Measurements from ENCODE around the gene SHC2. TPM values are rescaled to one million over a fixed set of nuclear protein-coding genes. Genes with fewer than 3 reads are reported as not detected.

Gene SHC2
- total RNA-seq, 1 donor from 2014 or later = 29.7 TPM

- H3K9ac ChIP-seq (ENCODE audit: low read length) = no peak overlapping the region
- H3K4me1 ChIP-seq (ENCODE audit: insufficient read depth, low read length) = no peaks in the 10 kb centered on the region
- no peak overlapping the region for H2AFZ ChIP-seq (ENCODE audit: low read depth, low read length)
- H3K27me3 ChIP-seq (ENCODE audit: insufficient read depth, low read length) = no peaks in the 10 kb centered on the region
- H3K79me2 ChIP-seq (ENCODE audit: insufficient read depth, low read length) = no peaks in the 10 kb centered on the region
- no peaks in the 10 kb centered on the region for H3K36me3 ChIP-seq (ENCODE audit: insufficient read depth, low read length)
- H3K4me2 ChIP-seq (ENCODE audit: low read length) = no peak overlapping the region
- H4K20me1 ChIP-seq (ENCODE audit: insufficient read depth, low read length) = no peaks in the 10 kb centered on the region
- no peaks in the 10 kb centered on the region for H3K9me3 Mint-ChIP-seq (ENCODE audit: unreplicated experiment)
- H3K27ac ChIP-seq (ENCODE audit: low read depth, low read length) = no peak overlapping the region
- peaks cover 23% of the 10 kb centered on the region for H3K36me3 Mint-ChIP-seq (ENCODE audit: low read depth, unreplicated experiment)
- H3K27ac Mint-ChIP-seq (ENCODE audit: unreplicated experiment) = no peak overlapping the region
- peaks cover 8% of the 10 kb centered on the region for H3K9me3 ChIP-seq (ENCODE audit: insufficient read depth, low read depth, low read length)
- H3K4me1 Mint-ChIP-seq (ENCODE audit: low read depth, unreplicated experiment) = no peaks in the 10 kb centered on the region
- no peak for FAIRE-seq
- TF ChIP-seq EZH2 (IDR thresholded peaks at IDR 0.05; ENCODE audit: insufficient read depth, low read length) (no peak), CTCF (IDR thresholded peaks at IDR 0.05; ENCODE audit: insufficient read depth, low read depth, low read length) (no peak)
- H3K4me3 Mint-ChIP-seq (ENCODE audit: unreplicated experiment) = no peak overlapping the region
- DNase-seq (ENCODE audit: low read depth) = no peak
- H3K27me3 Mint-ChIP-seq (ENCODE audit: low read depth, unreplicated experiment) = peaks cover 1% of the 10 kb centered on the region
- no peak overlapping the region for H3K4me3 ChIP-seq (ENCODE audit: insufficient read depth, low read depth, low read length)
Measured at GRCh38 chr19:426725-427445, 33.9 kb downstream of the SHC2 start.

- H2AFZ ChIP-seq (ENCODE audit: low read depth, low read length) = no peak overlapping the region
- H3K9me3 ChIP-seq (ENCODE audit: insufficient read depth, low read depth, low read length) = no peaks in the 10 kb centered on the region
- no peaks in the 10 kb centered on the region for H3K36me3 ChIP-seq (ENCODE audit: insufficient read depth, low read length)
- H3K9me3 Mint-ChIP-seq (ENCODE audit: unreplicated experiment) = no peaks in the 10 kb centered on the region
- H3K4me3 ChIP-seq (ENCODE audit: insufficient read depth, low read depth, low read length) = no peak overlapping the region
- DNase-seq (ENCODE audit: low read depth) (no peak), FAIRE-seq (no peak)
- H3K79me2 ChIP-seq (ENCODE audit: insufficient read depth, low read length) = no peaks in the 10 kb centered on the region
- no peaks in the 10 kb centered on the region for H3K4me1 ChIP-seq (ENCODE audit: insufficient read depth, low read length)
- no peak for TF ChIP-seq CTCF (IDR thresholded peaks at IDR 0.05; ENCODE audit: insufficient read depth, low read depth, low read length)
- TF ChIP-seq EZH2 (IDR thresholded peaks at IDR 0.05; ENCODE audit: insufficient read depth, low read length) = no peak
- H3K4me3 Mint-ChIP-seq (ENCODE audit: unreplicated experiment) = no peak overlapping the region
- H3K36me3 Mint-ChIP-seq (ENCODE audit: low read depth, unreplicated experiment) = peaks cover 15% of the 10 kb centered on the region
- H3K4me1 Mint-ChIP-seq (ENCODE audit: low read depth, unreplicated experiment) = no peaks in the 10 kb centered on the region
- no peak overlapping the region for H3K27ac Mint-ChIP-seq (ENCODE audit: unreplicated experiment)
- no peak overlapping the region for H3K27ac ChIP-seq (ENCODE audit: low read depth, low read length)
- H3K27me3 ChIP-seq (ENCODE audit: insufficient read depth, low read length) = no peaks in the 10 kb centered on the region
- no peak overlapping the region for H3K9ac ChIP-seq (ENCODE audit: low read length)
- no peak overlapping the region for H3K4me2 ChIP-seq (ENCODE audit: low read length)
- peaks cover 1% of the 10 kb centered on the region for H3K27me3 Mint-ChIP-seq (ENCODE audit: low read depth, unreplicated experiment)
- no peaks in the 10 kb centered on the region for H4K20me1 ChIP-seq (ENCODE audit: insufficient read depth, low read length)
Measured at GRCh38 chr19:425056-425455, 35.8 kb downstream of the SHC2 start.

GRCh38 chr19:424546-424945 lies 36.3 kb downstream of the SHC2 start:
- H3K27me3 Mint-ChIP-seq (ENCODE audit: low read depth, unreplicated experiment) = peaks cover 1% of the 10 kb centered on the region
- H3K27ac Mint-ChIP-seq (ENCODE audit: unreplicated experiment) = no peak overlapping the region
- Histone ChIP-seq H3K9me3 (ENCODE audit: insufficient read depth, low read depth, low read length) (no peaks in the 10 kb centered on the region), H4K20me1 (ENCODE audit: insufficient read depth, low read length) (no peaks in the 10 kb centered on the region), H3K4me2 (ENCODE audit: low read length) (no peak overlapping the region), H3K9ac (ENCODE audit: low read length) (no peak overlapping the region), H3K36me3 (ENCODE audit: insufficient read depth, low read length) (no peaks in the 10 kb centered on the region), H2AFZ (ENCODE audit: low read depth, low read length) (no peak overlapping the region), H3K27me3 (ENCODE audit: insufficient read depth, low read length) (no peaks in the 10 kb centered on the region), H3K4me3 (ENCODE audit: insufficient read depth, low read depth, low read length) (no peak overlapping the region), H3K27ac (ENCODE audit: low read depth, low read length) (no peak overlapping the region), H3K79me2 (ENCODE audit: insufficient read depth, low read length) (no peaks in the 10 kb centered on the region), H3K4me1 (ENCODE audit: insufficient read depth, low read length) (no peaks in the 10 kb centered on the region)
- TF ChIP-seq CTCF (IDR thresholded peaks at IDR 0.05; ENCODE audit: insufficient read depth, low read depth, low read length) (no peak), EZH2 (IDR thresholded peaks at IDR 0.05; ENCODE audit: insufficient read depth, low read length) (no peak)
- peaks cover 11% of the 10 kb centered on the region for H3K36me3 Mint-ChIP-seq (ENCODE audit: low read depth, unreplicated experiment)
- FAIRE-seq = no peak
- no peaks in the 10 kb centered on the region for H3K9me3 Mint-ChIP-seq (ENCODE audit: unreplicated experiment)
- H3K4me1 Mint-ChIP-seq (ENCODE audit: low read depth, unreplicated experiment) = no peaks in the 10 kb centered on the region
- H3K4me3 Mint-ChIP-seq (ENCODE audit: unreplicated experiment) = no peak overlapping the region
- DNase-seq (ENCODE audit: low read depth) = no peak
